Tibial nerve (tissue), 4 donors: ENCODE measurements around the gene DPF1. TPM values are rescaled to one million over a fixed set of nuclear protein-coding genes. Genes with fewer than 3 reads are reported as not detected.
A peak's percentile ranks its signal among the peaks of the same experiment; 100 is the strongest.

Experiments used
- DNase-seq, 2 donors: peaks; one replicate each; pipeline ENCODE4 v3.0.0-alpha.2; 2019; ENCODE audit warnings: low spot score in 2 of 2
- H3K27ac ChIP-seq, 4 donors: fragments of 200-600 bp; sonication (generic) in 3 of 4; one replicate each; pipeline ENCODE4 v1.5.1; 2017 to 2019; ENCODE audit warnings: mild to moderate bottlenecking in 1 of 4
- H3K27me3 ChIP-seq, 2 donors: fragments of 200-600 bp; sonication (generic) in 1 of 2; one replicate each; pipeline versions ENCODE4 v1.5.1 to v1.6.0; 2017 to 2019
- H3K36me3 ChIP-seq, 3 donors: fragments of 200-600 bp; sonication (generic); one replicate each; pipeline ENCODE4 v1.5.1; 2018 to 2019
- H3K4me1 ChIP-seq, 4 donors: fragments of 200-600 bp; sonication (generic) in 3 of 4; one replicate each; pipeline ENCODE4 v1.5.1; 2017 to 2019
- H3K4me3 ChIP-seq, 4 donors: fragments of 200-600 bp; sonication (generic) in 3 of 4; one replicate each; pipeline ENCODE4 v1.5.1; 2017 to 2019; ENCODE audit warnings: mild to moderate bottlenecking in 1 of 4, moderate library complexity in 1 of 4
- H3K9me3 ChIP-seq, 4 donors: fragments of 200-600 bp; sonication (generic) in 3 of 4; one replicate each; pipeline ENCODE4 v1.5.1; 2017 to 2019
- CTCF ChIP-seq, 5 experiments: fragments of 200-600 bp in 3 of 5; fragments of 450-650 bp in 2 of 5; sonication (generic) in 3 of 5; IDR thresholded peaks; one replicate each; pipeline ENCODE4 v1.5.1; 2016 to 2019; ENCODE audit warnings: antibody characterized with exemption in 5 of 5, mild to moderate bottlenecking in 3 of 5, moderate library complexity in 2 of 5
- EP300 ChIP-seq, 2 donors: sonication (generic); formaldehyde crosslinking; IDR thresholded peaks; one replicate each; pipeline ENCODE4 v1.6.1; 2017; ENCODE audit warnings: antibody characterized with exemption in 2 of 2, mild to moderate bottlenecking in 1 of 2
- POLR2A ChIP-seq, 2 donors: fragments of 450-650 bp; IDR thresholded peaks; one replicate each; pipeline ENCODE4 v1.6.1; 2017; ENCODE audit warnings: antibody characterized with exemption in 2 of 2, mild to moderate bottlenecking in 2 of 2, moderate library complexity in 2 of 2
- WGBS, 2 donors: methylation state at CpG; one replicate each; pipeline ENCODE4 v1.1.5; 2018; 5-methylcytosine and 5-hydroxymethylcytosine counted together
- total RNA-seq, 4 donors: library from RNA; depleted of rRNA; stranded (reverse); fragments of >200 nt; gene quantifications; one replicate each; pipeline ENCODE4 v1.1.0, GENCODE V29; 2016

DPF1 gene
- not detected for total RNA-seq

GRCh38 chr19:38224014-38224862 is at the start of gene DPF1:
TSS of gene DPF1 (minus strand) at chr19:38224222. CDS start at chr19:38224142, 80 bp downstream.
- Histone ChIP-seq H3K27me3 (peaks cover 0 to 95% of the 10 kb centered on the region in 2 donors), H3K4me3 (peak within 1 kb of the TSS; percentile 11 to 46 (median 20)), H3K9me3 (no peaks in the 10 kb centered on the region), H3K36me3 (no peaks in the 10 kb centered on the region), H3K27ac (no peak within 1 kb of the TSS), H3K4me1 (peaks cover 0 to 25% (median 18%) of the 10 kb centered on the region in 4 donors)
- WGBS, 2 donors: 4 to 10% methylated on average over 15 to 59 of the region's 61 CpGs
- DNase-seq: no peak
- TF ChIP-seq CTCF (IDR thresholded peaks at IDR 0.05): no peak

- Histone ChIP-seq H3K4me3 (no peak overlapping the region), H3K9me3 (no peaks in the 10 kb centered on the region), H3K36me3 (no peaks in the 10 kb centered on the region), H3K27ac (peak overlapping the region in 1 of 4 donors; percentile 46), H3K27me3 (no peaks in the 10 kb centered on the region), H3K4me1 (peaks cover 0 to 39% (median 8%) of the 10 kb centered on the region in 4 donors)
- WGBS, 2 donors: 74 to 78% methylated on average over 2 of the region's 2 CpGs
- no peak for TF ChIP-seq CTCF (IDR thresholded peaks at IDR 0.05)
- TF ChIP-seq POLR2A (IDR thresholded peaks at IDR 0.05): no peak
- no peak for TF ChIP-seq EP300 (IDR thresholded peaks at IDR 0.05)
- no peak for DNase-seq
Measured at GRCh38 chr19:38273499-38273898, 49.5 kb upstream of the DPF1 start.

GRCh38 chr19:38270587-38271167 is 46.7 kb upstream of the DPF1 start:
- no peak for DNase-seq
- Histone ChIP-seq H3K4me1 (peaks cover 0 to 34% (median 0%) of the 10 kb centered on the region in 4 donors), H3K27ac (peak overlapping the region in 2 of 4 donors; percentile 2 to 11), H3K36me3 (no peaks in the 10 kb centered on the region), H3K4me3 (no peak overlapping the region), H3K9me3 (no peaks in the 10 kb centered on the region), H3K27me3 (no peaks in the 10 kb centered on the region)
- TF ChIP-seq CTCF (IDR thresholded peaks at IDR 0.05) (no peak), POLR2A (IDR thresholded peaks at IDR 0.05) (no peak), EP300 (IDR thresholded peaks at IDR 0.05) (no peak)
- 51 to 60% methylated on average over 5 of the region's 5 CpGs for WGBS, 2 donors

- no peaks in the 10 kb centered on the region for H3K9me3 ChIP-seq
- H3K27ac ChIP-seq: peak overlapping the region in 2 of 4 donors; percentile 55 to 93
- H3K4me1 ChIP-seq: peaks cover 0 to 41% (median 8%) of the 10 kb centered on the region in 4 donors
- H3K36me3 ChIP-seq: no peaks in the 10 kb centered on the region
- TF ChIP-seq EP300 (IDR thresholded peaks at IDR 0.05): no peak
- no peak overlapping the region for H3K4me3 ChIP-seq
- DNase-seq: no peak
- WGBS, 2 donors: 83 to 85% methylated on average over 8 of the region's 8 CpGs
- peaks cover 0 to 7% of the 10 kb centered on the region in 2 donors for H3K27me3 ChIP-seq
Measured at GRCh38 chr19:38268539-38268938, 44.5 kb upstream of the DPF1 start.

GRCh38 chr19:38267761-38268483 is 43.9 kb upstream of the DPF1 start:
- H3K4me3 ChIP-seq: no peak overlapping the region
- no peak for TF ChIP-seq CTCF (IDR thresholded peaks at IDR 0.05)
- peaks cover 0 to 41% (median 8%) of the 10 kb centered on the region in 4 donors for H3K4me1 ChIP-seq
- no peak for DNase-seq
- no peaks in the 10 kb centered on the region for H3K36me3 ChIP-seq
- peaks cover 0 to 7% of the 10 kb centered on the region in 2 donors for H3K27me3 ChIP-seq
- peak overlapping the region in 3 of 4 donors; percentile 1 to 93 (median 55) for H3K27ac ChIP-seq
- no peaks in the 10 kb centered on the region for H3K9me3 ChIP-seq
- 70 to 75% methylated on average over 12 of the region's 12 CpGs for WGBS, 2 donors
